ENCODE measurements around the gene ZC3H11A.

ZC3H11A gene

DNA sequence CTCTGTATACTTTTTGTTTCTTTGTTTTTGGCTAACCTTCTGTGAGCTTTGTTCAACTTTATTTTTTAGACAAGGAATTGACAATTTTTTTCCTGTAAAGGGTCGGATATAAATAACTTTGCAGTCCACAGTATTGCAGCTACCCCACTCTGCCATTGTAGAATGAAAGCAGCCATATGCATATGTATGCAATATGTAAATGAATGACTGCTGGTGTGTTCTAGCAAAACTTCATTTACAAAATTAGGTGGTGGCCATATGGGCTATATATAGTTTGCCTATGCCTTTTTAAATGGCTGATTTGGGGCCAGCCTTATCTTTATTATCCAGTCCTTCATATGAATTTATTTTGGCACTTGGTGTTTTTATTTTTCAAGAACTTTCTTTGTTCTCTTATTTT, 48.0 kb downstream of the ZC3H11A start:
- no peak for DNase-seq

All from suppressor macrophage (primary cell).